GM12878 (cell line): ENCODE results near the gene PGM3. TPM values are rescaled to one million over a fixed set of nuclear protein-coding genes. Genes with fewer than 3 reads are reported as not detected.

Source experiments
- ATAC-seq: fragments of 200-7000 bp; cut with Tn5 transposase; 3 replicates; pipeline ENCODE4 v1.9.1; 2020; ENCODE audit warnings: mild to moderate bottlenecking, moderate library complexity
- BruUV-seq: library from RNA; stranded (reverse); fragments of 400-500 nt; replicated peaks from 2 replicates; lab custom pipeline; 2021; lab: Mats Ljungman, UMichigan
- CTCF ChIA-PET: fragments of 300-600 bp; sonication (Branson Sonifier 250); formaldehyde crosslinking; extraction: SDS; loops from one replicate; lab custom pipeline; 2021; ENCODE audit warnings: inconsistent platforms; lab: Yijun Ruan, JAX
- POLR2A ChIA-PET: fragments of 350-600 bp; formaldehyde crosslinking; extraction: SDS; loops from one replicate; lab custom pipeline; 2021; ENCODE audit warnings: inconsistent platforms; lab: Charles Lee
- RAD21 ChIA-PET: fragments of 300-600 bp; sonication (Branson Sonifier 250); formaldehyde crosslinking; loops from one replicate; lab custom pipeline; 2023; ENCODE audit warnings: antibody characterized with exemption; ENCODE audit not compliant: unreplicated experiment; lab: Charles Lee
- SMC1A ChIA-PET: fragments of 300-600 bp; sonication (Branson Sonifier 250); formaldehyde crosslinking; loops from one replicate; lab custom pipeline; 2023; ENCODE audit not compliant: unreplicated experiment, uncharacterized antibody; lab: Charles Lee
- DNase-seq: peaks from one replicate; pipeline ENCODE4 v3.0.0-alpha.2; 2011; ENCODE audit warnings: low read depth, low spot score
- FAIRE-seq: peaks from 3 replicates; lab custom pipeline; 2011; peaks lifted over from hg19 to GRCh38; lab: Jason Lieb, UNC
- H2AFZ ChIP-seq: 2 replicates; pipeline ENCODE4 v1.6.0; 2011; ENCODE audit warnings: low read depth, low read length, control low read depth; ENCODE audit not compliant: control insufficient read depth
- H3K27ac ChIP-seq: 2 replicates; pipeline ENCODE4 v1.5.1; 2011; ENCODE audit warnings: control low read depth; ENCODE audit not compliant: control insufficient read depth, insufficient read depth
- H3K27me3 ChIP-seq, 2 experiments: replicated peaks in 1 of 2; 2 replicates each; pipeline versions ENCODE4 v1.6.0 to v1.6.1; 2011; ENCODE audit warnings: low read length in 1 of 2; ENCODE audit not compliant: control insufficient read depth in 2 of 2, insufficient read depth in 2 of 2
- H3K36me3 ChIP-seq, 2 experiments: 2 replicates each; pipeline ENCODE4 v1.5.1; 2011; ENCODE audit warnings: low read length in 1 of 2; ENCODE audit not compliant: control insufficient read depth in 2 of 2, insufficient read depth in 2 of 2
- H3K4me1 ChIP-seq: 2 replicates; pipeline ENCODE4 v1.6.1; 2011; ENCODE audit warnings: mild to moderate bottlenecking, low read length, moderate library complexity, mixed read lengths; ENCODE audit not compliant: control insufficient read depth, insufficient read depth
- H3K4me2 ChIP-seq: 2 replicates; pipeline ENCODE4 v1.6.0; 2011; ENCODE audit warnings: control low read depth; ENCODE audit not compliant: control insufficient read depth, insufficient read depth
- H3K4me3 ChIP-seq: fragments of 200-600 bp; sonication (generic); 2 replicates; pipeline ENCODE4 v1.5.1; 2016
- H3K79me2 ChIP-seq: 2 replicates; pipeline ENCODE4 v1.6.0; 2011; ENCODE audit warnings: low read length; ENCODE audit not compliant: control insufficient read depth, insufficient read depth
- H3K9ac ChIP-seq: 2 replicates; pipeline ENCODE4 v1.8.0; 2011; ENCODE audit warnings: low read length, control low read depth, mixed read lengths; ENCODE audit not compliant: control insufficient read depth, insufficient read depth
- H3K9me3 ChIP-seq: replicated peaks from 3 replicates; pipeline ENCODE4 v1.5.1; 2011; ENCODE audit warnings: mild to moderate bottlenecking, low read length; ENCODE audit not compliant: control insufficient read depth, insufficient read depth
- H4K20me1 ChIP-seq: 2 replicates; pipeline ENCODE4 v1.6.0; 2011; ENCODE audit not compliant: control insufficient read depth, insufficient read depth
- HDAC2 ChIP-seq: fragments of 200-600 bp; sonication (generic); IDR thresholded peaks from 2 replicates; pipeline ENCODE4 v1.6.1; 2017
- KLF5 ChIP-seq: fragments of 450-650 bp; IDR thresholded peaks from 2 replicates; pipeline ENCODE4 v1.6.1; 2014; ENCODE audit warnings: mild to moderate bottlenecking; ENCODE audit not compliant: partially characterized antibody
- MEF2A ChIP-seq: IDR thresholded peaks from 2 replicates; pipeline ENCODE4 v1.6.1; 2011; ENCODE audit warnings: low read depth, mild to moderate bottlenecking, low read length, moderate library complexity; ENCODE audit not compliant: insufficient read depth
- NR2C1 ChIP-seq: fragments of 450-650 bp; IDR thresholded peaks from 2 replicates; pipeline ENCODE4 v1.6.1; 2017; ENCODE audit warnings: antibody characterized with exemption, mild to moderate bottlenecking, moderate library complexity
- RELB ChIP-seq: fragments of 450-650 bp; IDR thresholded peaks from 2 replicates; pipeline ENCODE4 v1.6.1; 2017; ENCODE audit warnings: low read depth, mild to moderate bottlenecking, moderate library complexity
- SMC3 ChIP-seq: IDR thresholded peaks from 2 replicates; pipeline ENCODE4 v1.6.1; 2011; ENCODE audit warnings: low read length, improper control_type of control experiment, borderline replicate concordance
- YY1 ChIP-seq: IDR thresholded peaks from 2 replicates; pipeline ENCODE4 v1.6.1; 2011; ENCODE audit warnings: low read depth, mild to moderate bottlenecking, low read length
- WGBS: methylation state at CpG from one replicate; pipeline ENCODE4 v1.1.6; 2016; ENCODE audit warnings: low lambda C conversion rate; ENCODE audit not compliant: insufficient replicate concordance, insufficient coverage; ENCODE audit errors: missing lambda C conversion rate; 5-methylcytosine and 5-hydroxymethylcytosine counted together
- in situ Hi-C: fragments of 300-500 bp; cut with MboI; formaldehyde crosslinking; loops from 9 replicates; pipeline ENCODE4 v1.14.3; 2018; ENCODE audit warnings: mixed read lengths
- intact Hi-C: fragments of 100-400 bp; cut with micrococcal nuclease; formaldehyde crosslinking; loops from one replicate; pipeline ENCODE4 v1.14.2; 2022; ENCODE audit not compliant: unreplicated experiment
- polyA plus RNA-seq, 11 experiments: library from polyadenylated mRNA; depleted of rRNA in 4 of 11; unstranded in 6 of 11; stranded (reverse) in 5 of 11; fragments of >200 nt; fragmentation: Nextera tagmentation in 4 of 11; fragmentation: Illumina TruSeq in 1 of 11; extraction: Ambion mirVana in 4 of 11; extraction: Trizol in 1 of 11; gene quantifications; 1 replicate in 1 of 11; 2 replicates in 10 of 11; pipeline versions ENCODE4 v1.2.1 to v1.2.3, GENCODE V29; 2011 to 2016; ENCODE audit warnings: inconsistent platforms in 2 of 11, missing spikeins in 2 of 11, low read depth in 1 of 11
- total RNA-seq, 4 experiments: library from RNA; depleted of rRNA in 3 of 4; stranded (reverse); fragments of >200 nt in 3 of 4; fragmentation: Illumina TruSeq in 1 of 4; extraction: Trizol in 1 of 4; gene quantifications; 2 replicates each; pipeline versions ENCODE4 v1.2.1 to v1.2.3, GENCODE V29; 2013 to 2021

PGM3 gene
- total and polyA plus RNA-seq, 10 of the 15 experiments (the other 5 are each of a cell fraction or from before 2014, with no cell fraction given) = 13.0 to 36.0 (median 24.6) TPM

DNA sequence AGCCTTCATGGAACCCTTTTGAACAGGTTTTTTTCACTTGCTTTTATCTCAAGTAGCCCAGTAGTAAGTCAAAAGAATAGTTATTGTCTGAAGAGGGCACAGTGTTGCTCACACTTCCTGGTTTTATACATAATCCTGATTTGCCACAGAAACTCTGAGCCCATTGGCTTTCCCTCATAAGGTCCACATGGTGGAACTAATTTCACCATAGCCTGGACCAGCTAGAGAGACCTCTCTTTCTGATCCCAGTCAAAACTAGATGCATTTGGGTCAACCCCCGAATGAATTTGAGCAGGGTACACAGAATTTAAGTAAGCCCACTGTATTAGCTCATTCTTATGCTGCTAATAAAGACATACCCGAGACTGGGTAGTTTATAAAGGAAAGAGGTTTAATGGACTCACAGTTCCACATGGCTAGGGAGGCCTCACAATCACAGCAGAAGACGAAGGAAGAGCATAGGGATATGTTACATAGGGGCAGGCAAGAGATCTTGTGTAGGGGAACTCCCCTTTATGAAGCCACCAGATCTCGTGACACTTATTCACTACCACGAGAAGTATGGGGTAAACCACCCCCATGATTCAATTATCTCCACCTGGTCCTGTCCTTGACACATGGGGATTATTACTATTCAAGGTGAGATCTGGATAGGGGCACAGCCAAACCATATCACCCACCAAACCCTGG, 6.3 kb upstream of the PGM3 start (continued):
- TF ChIP-seq RELB = 0 out of 2 replicates have a peak, but pooled peaks have one; percentile 25

- no TSS peak for BruUV-seq
- DNase-seq (no peak), ATAC-seq (no peak), FAIRE-seq (no peak)
- ChIA-PET RAD21 (interaction anchor here (1.1 to 11.8 kb wide), 2 partner anchors 16 to 132 kb away, joined by 3 to 93 read pairs; partner anchors contain the start of genes DOP1A and UBE3D), POLR2A (interaction anchor here (2.8 kb wide), 1 partner anchor 130 kb away, joined by 12 read pairs; the partner anchor contains the start of gene DOP1A), CTCF (interaction anchor here (1.1 to 19.2 kb wide), 3 partner anchors 17 to 133 kb away, joined by 3 to 195 read pairs (median 22); partner anchors contain the start of genes DOP1A and UBE3D), SMC1A (interaction anchor here (0.8 to 4.5 kb wide), 5 partner anchors 10 to 141 kb away, joined by 3 to 26 read pairs (median 3); partner anchors contain the start of genes DOP1A and UBE3D)
- TF ChIP-seq NR2C1 (no peak), KLF5 (no peak), SMC3 (no peak), YY1 (no peak), HDAC2 (no peak), MEF2A (no peak)
- H3K27ac ChIP-seq = no peak overlapping the region
- no peaks in the 10 kb centered on the region for H3K79me2 ChIP-seq
- H3K4me1 ChIP-seq = peaks cover 5% of the 10 kb centered on the region
- 97% methylated on average over 4 of the region's 4 CpGs for WGBS
- intact Hi-C loops = loop anchor here (10.0 kb wide), 1 partner anchor 954 kb away; the partner anchor contains the start of gene IBTK
- H4K20me1 ChIP-seq = no peaks in the 10 kb centered on the region
- no peaks in the 10 kb centered on the region for H3K9me3 ChIP-seq
- H3K9ac ChIP-seq = no peak overlapping the region
- no peak overlapping the region for H3K4me2 ChIP-seq
- H3K36me3 ChIP-seq = peaks cover 0 to 5% of the 10 kb centered on the region in 2 experiments; a peak in 2 of 4 replicates
- H3K4me3 ChIP-seq = no peak overlapping the region
- H3K27me3 ChIP-seq = no peaks in the 10 kb centered on the region
- peak overlapping the region; percentile 25; the same call in 1 of the 2 replicates for H2AFZ ChIP-seq
- in situ Hi-C loops = no loop called here
These were observed 5.6 kb upstream of the PGM3 start for GRCh38 chr6:83198486-83199172.
